ENCODE results near the gene EBF3. TPM values are rescaled to one million over a fixed set of nuclear protein-coding genes. Genes with fewer than 3 reads are reported as not detected.

The EBF3 gene
- total RNA-seq, 1 donor = 31.8 TPM

DNA sequence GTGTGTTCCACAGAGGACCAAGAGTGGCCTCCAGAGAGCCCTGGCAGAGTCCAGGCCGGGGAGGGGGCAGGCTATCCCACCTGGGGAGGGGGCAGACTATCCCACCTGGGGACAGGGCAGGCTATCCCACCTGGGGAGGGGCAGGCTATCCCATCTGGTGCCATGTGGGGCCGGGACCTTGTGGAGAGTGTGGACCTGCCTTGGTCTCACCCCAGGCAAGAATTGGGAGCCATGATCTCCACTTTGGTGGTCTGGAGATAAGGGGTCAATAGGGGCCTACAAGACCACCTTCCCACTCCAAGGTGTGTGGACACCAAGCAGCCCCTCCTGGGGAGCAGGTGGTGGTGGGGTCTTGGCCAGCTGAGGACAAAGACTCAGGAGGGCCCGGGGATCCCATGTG, 138.2 kb downstream of the EBF3 start:
- Histone ChIP-seq H3K27ac (ENCODE audit: low read depth, low read length) (no peak overlapping the region), H3K79me2 (ENCODE audit: insufficient read depth, low read length) (no peaks in the 10 kb centered on the region), H3K36me3 (ENCODE audit: insufficient read depth, low read length) (no peaks in the 10 kb centered on the region), H3K4me3 (ENCODE audit: insufficient read depth, low read length) (no peak overlapping the region), H3K27me3 (ENCODE audit: insufficient read depth, low read length) (no peaks in the 10 kb centered on the region), H4K20me1 (ENCODE audit: insufficient read depth, low read length) (no peaks in the 10 kb centered on the region), H3K9me3 (ENCODE audit: low read depth, low read length) (no peaks in the 10 kb centered on the region), H2AFZ (ENCODE audit: low read length) (no peak overlapping the region), H3K4me2 (ENCODE audit: insufficient read depth, low read length) (no peak overlapping the region), H3K4me1 (ENCODE audit: insufficient read depth, low read length) (no peaks in the 10 kb centered on the region)
- no peak for DNase-seq (ENCODE audit: insufficient read length, low spot score, missing footprints)
- TF ChIP-seq CTCF (IDR thresholded peaks at IDR 0.05; ENCODE audit: extremely low read depth, low read depth, low read length) = no peak

DNA sequence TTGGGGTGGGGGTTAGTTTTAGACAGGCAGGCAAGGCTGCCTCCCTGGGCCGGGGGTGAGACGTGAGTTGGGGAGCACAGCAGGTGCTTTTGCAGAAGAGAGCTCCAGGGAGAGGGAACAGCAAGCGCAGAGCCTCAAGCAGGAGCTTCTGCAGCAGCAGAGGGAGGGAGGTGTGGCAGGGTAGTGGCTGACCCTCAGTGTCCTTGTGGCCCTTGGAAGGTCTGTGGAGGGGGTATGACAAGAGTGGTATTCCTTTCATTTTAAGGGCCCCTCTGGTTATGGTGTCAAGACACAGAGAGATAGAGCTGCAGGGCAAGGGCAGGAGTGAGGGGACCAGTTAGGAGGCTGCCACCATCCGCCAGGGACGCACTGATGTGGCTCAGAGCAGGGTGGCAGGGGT, 138.9 kb downstream of the EBF3 start:
- no peak for DNase-seq (ENCODE audit: insufficient read length, low spot score, missing footprints)

DNA sequence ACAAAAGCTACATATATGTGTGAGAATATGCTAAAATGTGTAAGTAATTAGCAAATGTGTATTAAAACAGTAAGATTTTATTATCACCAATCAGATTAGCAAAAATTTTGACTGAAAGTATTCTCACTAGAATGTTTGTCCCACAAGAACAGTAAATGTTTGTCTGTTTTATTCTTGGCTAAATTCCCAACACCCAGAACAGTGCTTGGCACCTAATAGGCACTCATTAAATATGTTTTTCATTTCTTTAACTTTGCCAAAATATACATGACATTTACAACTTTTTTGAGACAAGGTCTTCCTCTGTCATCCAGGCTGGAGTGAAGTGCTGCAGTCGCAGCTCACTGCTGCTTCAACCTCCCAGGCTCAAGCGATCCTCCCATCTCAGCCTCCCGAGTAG, 143.6 kb downstream of the EBF3 start:
- Histone ChIP-seq H3K27ac (ENCODE audit: low read depth, low read length) (no peak overlapping the region), H3K9me3 (ENCODE audit: low read depth, low read length) (no peaks in the 10 kb centered on the region), H4K20me1 (ENCODE audit: insufficient read depth, low read length) (no peaks in the 10 kb centered on the region), H3K36me3 (ENCODE audit: insufficient read depth, low read length) (no peaks in the 10 kb centered on the region), H3K4me2 (ENCODE audit: insufficient read depth, low read length) (no peak overlapping the region), H3K79me2 (ENCODE audit: insufficient read depth, low read length) (no peaks in the 10 kb centered on the region), H2AFZ (ENCODE audit: low read length) (no peak overlapping the region), H3K4me1 (ENCODE audit: insufficient read depth, low read length) (no peaks in the 10 kb centered on the region), H3K4me3 (ENCODE audit: insufficient read depth, low read length) (no peak overlapping the region), H3K27me3 (ENCODE audit: insufficient read depth, low read length) (no peaks in the 10 kb centered on the region)
- TF ChIP-seq CTCF (IDR thresholded peaks at IDR 0.05; ENCODE audit: extremely low read depth, low read depth, low read length) = no peak
- DNase-seq (ENCODE audit: insufficient read length, low spot score, missing footprints) = no peak

More for the DNA sequence above, 138.9 kb downstream of the EBF3 start:
- no peaks in the 10 kb centered on the region for H3K36me3 ChIP-seq (ENCODE audit: insufficient read depth, low read length)
- H3K4me3 ChIP-seq (ENCODE audit: insufficient read depth, low read length) = no peak overlapping the region
- H3K27me3 ChIP-seq (ENCODE audit: insufficient read depth, low read length) = no peaks in the 10 kb centered on the region
- H3K4me1 ChIP-seq (ENCODE audit: insufficient read depth, low read length) = no peaks in the 10 kb centered on the region
- no peak overlapping the region for H3K27ac ChIP-seq (ENCODE audit: low read depth, low read length)
- no peak overlapping the region for H2AFZ ChIP-seq (ENCODE audit: low read length)
- no peak overlapping the region for H3K4me2 ChIP-seq (ENCODE audit: insufficient read depth, low read length)
- H3K9me3 ChIP-seq (ENCODE audit: low read depth, low read length) = no peaks in the 10 kb centered on the region
- TF ChIP-seq CTCF (IDR thresholded peaks at IDR 0.05; ENCODE audit: extremely low read depth, low read depth, low read length) = no peak
- no peaks in the 10 kb centered on the region for H4K20me1 ChIP-seq (ENCODE audit: insufficient read depth, low read length)
- no peaks in the 10 kb centered on the region for H3K79me2 ChIP-seq (ENCODE audit: insufficient read depth, low read length)

DNA sequence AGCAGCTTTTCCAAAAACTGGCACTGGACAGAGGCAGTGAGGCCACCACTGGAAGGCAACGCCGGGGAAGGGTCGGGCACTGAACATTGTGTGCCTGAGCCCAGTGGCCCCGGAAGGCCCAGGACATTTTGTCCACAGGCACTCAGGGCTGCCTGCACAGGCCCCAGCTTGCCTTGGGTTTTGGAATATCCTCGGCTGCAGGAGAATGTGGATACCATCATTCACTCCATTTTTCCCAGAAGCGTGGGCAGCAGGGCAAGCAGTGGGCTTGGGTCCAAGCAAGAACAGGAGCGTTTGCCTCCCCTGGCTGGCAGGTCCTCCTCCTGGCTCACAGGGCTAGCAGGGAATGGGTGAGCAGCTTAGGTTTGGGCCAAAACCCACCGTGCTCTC, 147.4 kb downstream of the EBF3 start:
- Histone ChIP-seq H3K4me3 (ENCODE audit: insufficient read depth, low read length) (no peak overlapping the region), H2AFZ (ENCODE audit: low read length) (no peak overlapping the region), H3K4me1 (ENCODE audit: insufficient read depth, low read length) (no peaks in the 10 kb centered on the region), H3K9me3 (ENCODE audit: low read depth, low read length) (no peaks in the 10 kb centered on the region), H4K20me1 (ENCODE audit: insufficient read depth, low read length) (no peaks in the 10 kb centered on the region), H3K79me2 (ENCODE audit: insufficient read depth, low read length) (no peaks in the 10 kb centered on the region), H3K4me2 (ENCODE audit: insufficient read depth, low read length) (no peak overlapping the region), H3K27me3 (ENCODE audit: insufficient read depth, low read length) (no peaks in the 10 kb centered on the region), H3K27ac (ENCODE audit: low read depth, low read length) (no peak overlapping the region), H3K36me3 (ENCODE audit: insufficient read depth, low read length) (no peaks in the 10 kb centered on the region)
- TF ChIP-seq CTCF (IDR thresholded peaks at IDR 0.05; ENCODE audit: extremely low read depth, low read depth, low read length) = no peak
- no peak for DNase-seq (ENCODE audit: insufficient read length, low spot score, missing footprints)

Measured in osteoblast (primary cell).